Measurements from ENCODE around the gene TCF7L2.

The TCF7L2 gene

GRCh38 chr10:113144576-113144975 lies 194.5 kb downstream of the TCF7L2 start:
- no peak for DNase-seq (ENCODE audit: insufficient read length, low spot score)
- no peak for TF ChIP-seq CTCF (IDR thresholded peaks at IDR 0.05; ENCODE audit: insufficient read depth, missing control alignments)
- FAIRE-seq: no peak

- DNase-seq (ENCODE audit: insufficient read length, low spot score) (no peak), FAIRE-seq (no peak)
- no peak for TF ChIP-seq CTCF (IDR thresholded peaks at IDR 0.05; ENCODE audit: insufficient read depth, missing control alignments)
Observed at GRCh38 chr10:113148071-113148825, 198.2 kb downstream of the TCF7L2 start.

DNA sequence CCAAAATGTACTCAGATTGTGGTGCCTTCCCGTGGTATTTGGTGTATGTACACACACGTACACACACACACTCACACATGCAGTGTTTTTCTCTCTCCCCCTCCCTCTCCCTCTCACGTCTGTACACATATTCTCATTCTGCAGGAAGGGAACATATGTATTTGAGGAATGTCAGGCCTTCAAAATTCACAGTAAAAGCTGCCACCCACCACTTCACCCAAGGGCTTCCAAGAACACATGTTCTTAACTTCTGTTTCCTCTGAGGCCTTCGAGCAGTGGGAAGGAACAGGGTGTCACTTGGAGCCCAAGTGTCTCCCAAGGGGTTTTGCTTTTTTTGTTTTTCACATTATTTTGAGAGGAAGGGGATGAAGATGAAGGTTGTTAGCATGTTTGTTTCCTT lies 198.9 kb downstream of the TCF7L2 start:
- FAIRE-seq (no peak), DNase-seq (ENCODE audit: insufficient read length, low spot score) (no peak)
- TF ChIP-seq CTCF (IDR thresholded peaks at IDR 0.05; ENCODE audit: insufficient read depth, missing control alignments): no peak

- FAIRE-seq (no peak), DNase-seq (ENCODE audit: insufficient read length, low spot score) (no peak)
- TF ChIP-seq CTCF (IDR thresholded peaks at IDR 0.05; ENCODE audit: insufficient read depth, missing control alignments): no peak
Observed at GRCh38 chr10:113149626-113150025, 199.6 kb downstream of the TCF7L2 start.

- DNase-seq (ENCODE audit: insufficient read length, low spot score) (no peak), FAIRE-seq (no peak)
- TF ChIP-seq CTCF (IDR thresholded peaks at IDR 0.05; ENCODE audit: insufficient read depth, missing control alignments): no peak
Observed at GRCh38 chr10:113151190-113151666, 201.2 kb downstream of the TCF7L2 start.

GRCh38 chr10:113153493-113154102 lies 203.6 kb downstream of the TCF7L2 start:
- FAIRE-seq: no peak
- DNase-seq (ENCODE audit: insufficient read length, low spot score): no peak
- TF ChIP-seq CTCF (IDR thresholded peaks at IDR 0.05; ENCODE audit: insufficient read depth, missing control alignments): no peak

- no peak for TF ChIP-seq CTCF (IDR thresholded peaks at IDR 0.05; ENCODE audit: insufficient read depth, missing control alignments)
- FAIRE-seq: no peak
- DNase-seq (ENCODE audit: insufficient read length, low spot score): no peak
Observed at GRCh38 chr10:113157441-113157840, 207.4 kb downstream of the TCF7L2 start.
